ENCODE results near the gene TCF7L2. TPM values are rescaled to one million over a fixed set of nuclear protein-coding genes. Genes with fewer than 3 reads are reported as not detected.

TCF7L2 gene
- total RNA-seq, 2 experiments from 2014 or later, result 0.26 to 0.42 TPM

GRCh38 chr10:112917681-112918080 lies 32.4 kb upstream of the TCF7L2 start:
- DNase-seq (no peak), ATAC-seq (no peak)
- Mint-ChIP-seq H3K9me3 (ENCODE audit: insufficient read depth) (no peaks in the 10 kb centered on the region), H3K4me3 (no peak overlapping the region), H3K27ac (no peak overlapping the region), H3K4me1 (ENCODE audit: low read depth) (no peaks in the 10 kb centered on the region), H3K27me3 (ENCODE audit: low read depth) (no peaks in the 10 kb centered on the region), H3K36me3 (ENCODE audit: low read depth) (no peaks in the 10 kb centered on the region)
- CTCF ChIA-PET, result no interaction called here
- POLR2A ChIA-PET, result no interaction called here

- CTCF ChIA-PET, result no interaction called here
- no peaks in the 10 kb centered on the region for H3K27me3 Mint-ChIP-seq (ENCODE audit: low read depth)
- no peak overlapping the region for H3K27ac Mint-ChIP-seq
- H3K9me3 Mint-ChIP-seq (ENCODE audit: insufficient read depth), result no peaks in the 10 kb centered on the region
- no peak overlapping the region for H3K4me3 Mint-ChIP-seq
- H3K36me3 Mint-ChIP-seq (ENCODE audit: low read depth), result no peaks in the 10 kb centered on the region
- DNase-seq (no peak), ATAC-seq (no peak)
- no peaks in the 10 kb centered on the region for H3K4me1 Mint-ChIP-seq (ENCODE audit: low read depth)
- POLR2A ChIA-PET, result no interaction called here
These were observed 31.3 kb upstream of the TCF7L2 start for GRCh38 chr10:112918771-112919170.

GRCh38 chr10:112919721-112920120 lies 30.3 kb upstream of the TCF7L2 start:
- Mint-ChIP-seq H3K4me1 (ENCODE audit: low read depth) (no peaks in the 10 kb centered on the region), H3K4me3 (no peak overlapping the region), H3K27me3 (ENCODE audit: low read depth) (no peaks in the 10 kb centered on the region), H3K36me3 (ENCODE audit: low read depth) (no peaks in the 10 kb centered on the region), H3K27ac (no peak overlapping the region), H3K9me3 (ENCODE audit: insufficient read depth) (no peaks in the 10 kb centered on the region)
- POLR2A ChIA-PET, result no interaction called here
- CTCF ChIA-PET, result no interaction called here
- ATAC-seq, result no peak
- DNase-seq, result no peak

GRCh38 chr10:112926906-112927688 lies 22.9 kb upstream of the TCF7L2 start:
- DNase-seq (no peak), ATAC-seq (no peak)
- Mint-ChIP-seq H3K27me3 (ENCODE audit: low read depth) (peaks cover 4% of the 10 kb centered on the region), H3K36me3 (ENCODE audit: low read depth) (no peaks in the 10 kb centered on the region), H3K4me1 (ENCODE audit: low read depth) (no peaks in the 10 kb centered on the region), H3K9me3 (ENCODE audit: insufficient read depth) (peaks cover 4% of the 10 kb centered on the region), H3K27ac (no peak overlapping the region), H3K4me3 (no peak overlapping the region)
- ChIA-PET CTCF (no interaction called here), POLR2A (no interaction called here)

- ATAC-seq (no peak), DNase-seq (no peak)
- no peak overlapping the region for H3K27ac Mint-ChIP-seq
- peaks cover 4% of the 10 kb centered on the region for H3K9me3 Mint-ChIP-seq (ENCODE audit: insufficient read depth)
- peaks cover 4% of the 10 kb centered on the region for H3K27me3 Mint-ChIP-seq (ENCODE audit: low read depth)
- CTCF ChIA-PET, result no interaction called here
- H3K4me1 Mint-ChIP-seq (ENCODE audit: low read depth), result no peaks in the 10 kb centered on the region
- no peak overlapping the region for H3K4me3 Mint-ChIP-seq
- H3K36me3 Mint-ChIP-seq (ENCODE audit: low read depth), result no peaks in the 10 kb centered on the region
- POLR2A ChIA-PET, result no interaction called here
These were observed 22.1 kb upstream of the TCF7L2 start for GRCh38 chr10:112927980-112928379.

GRCh38 chr10:112932658-112933057 lies 17.4 kb upstream of the TCF7L2 start:
- H3K9me3 Mint-ChIP-seq (ENCODE audit: insufficient read depth), result peaks cover 4% of the 10 kb centered on the region

GRCh38 chr10:112934193-112934592 lies 15.9 kb upstream of the TCF7L2 start:
- no peak overlapping the region for H3K4me3 Mint-ChIP-seq
- DNase-seq, result no peak
- H3K36me3 Mint-ChIP-seq (ENCODE audit: low read depth), result no peaks in the 10 kb centered on the region
- no peak for ATAC-seq
- H3K27ac Mint-ChIP-seq, result no peak overlapping the region
- H3K9me3 Mint-ChIP-seq (ENCODE audit: insufficient read depth), result peaks cover 4% of the 10 kb centered on the region
- ChIA-PET CTCF (no interaction called here), POLR2A (no interaction called here)
- peaks cover 3% of the 10 kb centered on the region for H3K27me3 Mint-ChIP-seq (ENCODE audit: low read depth)
- H3K4me1 Mint-ChIP-seq (ENCODE audit: low read depth), result no peaks in the 10 kb centered on the region

More at GRCh38 chr10:112932658-112933057, 17.4 kb upstream of the TCF7L2 start:
- Mint-ChIP-seq H3K27ac (no peak overlapping the region), H3K27me3 (ENCODE audit: low read depth) (peaks cover 4% of the 10 kb centered on the region), H3K36me3 (ENCODE audit: low read depth) (no peaks in the 10 kb centered on the region), H3K4me1 (ENCODE audit: low read depth) (no peaks in the 10 kb centered on the region), H3K4me3 (no peak overlapping the region)
- DNase-seq (no peak), ATAC-seq (no peak)
- CTCF ChIA-PET, result no interaction called here
- POLR2A ChIA-PET, result no interaction called here

GRCh38 chr10:112938808-112939482 lies 11.1 kb upstream of the TCF7L2 start:
- peaks cover 6% of the 10 kb centered on the region for H3K27me3 Mint-ChIP-seq (ENCODE audit: low read depth)
- ChIA-PET CTCF (no interaction called here), POLR2A (interaction anchor here (0.7 kb wide), 1 partner anchor 454 kb away, joined by 3 read pairs; no protein-coding TSS in a partner anchor)
- H3K9me3 Mint-ChIP-seq (ENCODE audit: insufficient read depth), result no peaks in the 10 kb centered on the region
- H3K36me3 Mint-ChIP-seq (ENCODE audit: low read depth), result no peaks in the 10 kb centered on the region
- ATAC-seq (no peak), DNase-seq (no peak)
- no peak overlapping the region for H3K27ac Mint-ChIP-seq
- H3K4me1 Mint-ChIP-seq (ENCODE audit: low read depth), result no peaks in the 10 kb centered on the region
- H3K4me3 Mint-ChIP-seq, result no peak overlapping the region

GRCh38 chr10:112945811-112946210 lies 4.2 kb upstream of the TCF7L2 start:
- ATAC-seq (no peak), DNase-seq (no peak)
- Mint-ChIP-seq H3K9me3 (ENCODE audit: insufficient read depth) (no peaks in the 10 kb centered on the region), H3K36me3 (ENCODE audit: low read depth) (no peaks in the 10 kb centered on the region), H3K27ac (no peak overlapping the region), H3K4me3 (no peak overlapping the region), H3K27me3 (ENCODE audit: low read depth) (peaks cover 45% of the 10 kb centered on the region), H3K4me1 (ENCODE audit: low read depth) (peaks cover 13% of the 10 kb centered on the region)
- ChIA-PET POLR2A (no interaction called here), CTCF (no interaction called here)

GRCh38 chr10:112946649-112947048 lies 3.4 kb upstream of the TCF7L2 start:
- Mint-ChIP-seq H3K36me3 (ENCODE audit: low read depth) (peaks cover under 1% of the 10 kb centered on the region), H3K27me3 (ENCODE audit: low read depth) (peaks cover 43% of the 10 kb centered on the region), H3K9me3 (ENCODE audit: insufficient read depth) (no peaks in the 10 kb centered on the region), H3K4me3 (no peak overlapping the region), H3K27ac (no peak overlapping the region), H3K4me1 (ENCODE audit: low read depth) (peaks cover 14% of the 10 kb centered on the region)
- CTCF ChIA-PET, result no interaction called here
- DNase-seq, result no peak
- POLR2A ChIA-PET, result no interaction called here
- ATAC-seq, result no peak

GRCh38 chr10:112948196-112948595 lies 1.9 kb upstream of the TCF7L2 start:
- H3K4me3 Mint-ChIP-seq, result no peak overlapping the region
- POLR2A ChIA-PET, result no interaction called here

GRCh38 chr10:112949143-112949823 lies 764 bp upstream of the TCF7L2 start:
- Mint-ChIP-seq H3K27me3 (ENCODE audit: low read depth) (peaks cover 59% of the 10 kb centered on the region), H3K4me3 (no peak overlapping the region), H3K9me3 (ENCODE audit: insufficient read depth) (no peaks in the 10 kb centered on the region), H3K4me1 (ENCODE audit: low read depth) (peaks cover 20% of the 10 kb centered on the region), H3K36me3 (ENCODE audit: low read depth) (peaks cover 3% of the 10 kb centered on the region), H3K27ac (no peak overlapping the region)
- DNase-seq (no peak), ATAC-seq (no peak)
- CTCF ChIA-PET, result no interaction called here
- POLR2A ChIA-PET, result no interaction called here

More at GRCh38 chr10:112948196-112948595, 1.9 kb upstream of the TCF7L2 start:
- Mint-ChIP-seq H3K9me3 (ENCODE audit: insufficient read depth) (no peaks in the 10 kb centered on the region), H3K27me3 (ENCODE audit: low read depth) (peaks cover 51% of the 10 kb centered on the region), H3K4me1 (ENCODE audit: low read depth) (peaks cover 20% of the 10 kb centered on the region), H3K27ac (no peak overlapping the region), H3K36me3 (ENCODE audit: low read depth) (peaks cover 3% of the 10 kb centered on the region)
- DNase-seq, result no peak
- no peak for ATAC-seq
- CTCF ChIA-PET, result no interaction called here

Measured in activated CD8-positive, alpha-beta T cell treated with anti-CD3 and anti-CD28 coated beads, Interleukin-2, amount 10 ng/mL, durations not matched to agents 7 days and 5 days (primary cell).